H1 (cell line): Measurements from ENCODE around the gene SLX4.

Experiments
- CBX5 ChIP-seq: fragments of 300-800, 300-1000 bp; sonication (generic); IDR thresholded peaks from 2 replicates; pipeline ENCODE4 v1.7.1; 2016; ENCODE audit warnings: antibody characterized with exemption, low read length, low read depth
- CEBPB ChIP-seq: IDR thresholded peaks from 2 replicates; pipeline ENCODE4 v1.6.1; 2012; ENCODE audit warnings: low read depth, low read length
- CHD2 ChIP-seq: IDR thresholded peaks from 2 replicates; pipeline ENCODE4 v1.6.1; 2012; ENCODE audit warnings: low read length, improper control_type of control experiment
- E2F6 ChIP-seq: IDR thresholded peaks from 2 replicates; pipeline ENCODE4 v1.6.1; 2012; ENCODE audit warnings: inconsistent platforms
- EP300 ChIP-seq, 2 experiments: IDR thresholded peaks; 1 replicate in 1 of 2; 2 replicates in 1 of 2; pipeline ENCODE4 v1.6.1; 2011 to 2012; ENCODE audit warnings: low read depth in 2 of 2, low read length in 2 of 2, mild to moderate bottlenecking in 2 of 2, borderline replicate concordance in 1 of 2, inconsistent platforms in 1 of 2, moderate library complexity in 1 of 2
- EZH2 ChIP-seq: fragments of 200-600 bp; sonication (generic); IDR thresholded peaks from 2 replicates; pipeline ENCODE4 v1.7.1; 2012; ENCODE audit warnings: low read depth, mild to moderate bottlenecking, moderate library complexity, low read length, inconsistent platforms; ENCODE audit not compliant: severe bottlenecking
- POLR2A ChIP-seq, 2 experiments: IDR thresholded peaks; 1 replicate in 1 of 2; 2 replicates in 1 of 2; pipeline ENCODE4 v1.6.1; 2011; ENCODE audit warnings: low read depth in 2 of 2, low read length in 2 of 2, mild to moderate bottlenecking in 2 of 2; ENCODE audit errors: control extremely low read depth in 1 of 2
- POLR2AphosphoS5 ChIP-seq: IDR thresholded peaks from 2 replicates; pipeline ENCODE4 v1.6.1; 2011; ENCODE audit warnings: low read depth, low read length
- RXRA ChIP-seq: IDR thresholded peaks from 2 replicates; pipeline ENCODE4 v1.6.1; 2011; ENCODE audit warnings: low read depth, mild to moderate bottlenecking, low read length, moderate library complexity; ENCODE audit not compliant: insufficient read depth
- SUZ12 ChIP-seq: fragments of 200-600 bp; sonication (generic); IDR thresholded peaks from 2 replicates; pipeline ENCODE4 v1.6.1; 2012; ENCODE audit warnings: mild to moderate bottlenecking, inconsistent platforms, low read length, moderate library complexity, mixed read lengths
- TEAD4 ChIP-seq: IDR thresholded peaks from 2 replicates; pipeline ENCODE4 v1.6.1; 2012; ENCODE audit warnings: low read depth, low read length, inconsistent platforms, mixed read lengths
- ZNF274 ChIP-seq: IDR thresholded peaks from 2 replicates; pipeline ENCODE4 v1.7.0; 2012; ENCODE audit warnings: low read length, borderline replicate concordance; ENCODE audit errors: extremely low read depth
- TF ChIP-seq, protein P1 (sequence below), 3 experiments: IDR thresholded peaks; 1 replicate in 2 of 3; 2 replicates in 1 of 3; pipeline versions ENCODE4 v1.5.1 to v1.6.1; 2011; ENCODE audit warnings: low read length in 3 of 3, mild to moderate bottlenecking in 3 of 3, inconsistent platforms in 2 of 3, low read depth in 1 of 3, moderate library complexity in 1 of 3; ENCODE audit not compliant: insufficient read depth in 1 of 3; ENCODE audit errors: control extremely low read depth in 1 of 3
- TF ChIP-seq, protein P2 (sequence below): IDR thresholded peaks from 2 replicates; pipeline ENCODE4 v1.6.1; 2011; ENCODE audit warnings: low read depth, mild to moderate bottlenecking, low read length; ENCODE audit not compliant: insufficient read depth

DNA sequence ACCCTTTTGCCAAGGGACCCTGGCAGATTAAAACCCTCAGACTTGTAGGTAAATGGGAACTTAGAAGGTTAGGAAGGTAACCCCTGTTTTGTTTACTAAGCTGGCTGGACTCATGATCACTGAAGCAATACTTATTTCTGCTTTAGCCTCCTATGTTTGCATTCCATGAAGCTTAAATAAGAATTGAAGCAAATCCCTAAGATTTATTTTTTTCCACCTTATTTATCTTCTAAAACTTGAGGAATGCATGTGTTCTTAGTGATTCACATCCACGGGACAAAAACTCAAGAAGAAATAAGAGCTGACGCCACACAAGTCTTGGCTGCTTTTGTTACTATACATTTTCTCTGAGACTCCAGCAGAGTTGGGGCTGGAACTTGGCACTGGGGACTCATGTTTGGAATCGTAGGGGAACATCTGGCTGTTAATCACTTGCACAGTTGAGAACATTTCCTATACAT is 75.1 kb downstream of the SLX4 start:
- TF ChIP-seq, protein P1, sequence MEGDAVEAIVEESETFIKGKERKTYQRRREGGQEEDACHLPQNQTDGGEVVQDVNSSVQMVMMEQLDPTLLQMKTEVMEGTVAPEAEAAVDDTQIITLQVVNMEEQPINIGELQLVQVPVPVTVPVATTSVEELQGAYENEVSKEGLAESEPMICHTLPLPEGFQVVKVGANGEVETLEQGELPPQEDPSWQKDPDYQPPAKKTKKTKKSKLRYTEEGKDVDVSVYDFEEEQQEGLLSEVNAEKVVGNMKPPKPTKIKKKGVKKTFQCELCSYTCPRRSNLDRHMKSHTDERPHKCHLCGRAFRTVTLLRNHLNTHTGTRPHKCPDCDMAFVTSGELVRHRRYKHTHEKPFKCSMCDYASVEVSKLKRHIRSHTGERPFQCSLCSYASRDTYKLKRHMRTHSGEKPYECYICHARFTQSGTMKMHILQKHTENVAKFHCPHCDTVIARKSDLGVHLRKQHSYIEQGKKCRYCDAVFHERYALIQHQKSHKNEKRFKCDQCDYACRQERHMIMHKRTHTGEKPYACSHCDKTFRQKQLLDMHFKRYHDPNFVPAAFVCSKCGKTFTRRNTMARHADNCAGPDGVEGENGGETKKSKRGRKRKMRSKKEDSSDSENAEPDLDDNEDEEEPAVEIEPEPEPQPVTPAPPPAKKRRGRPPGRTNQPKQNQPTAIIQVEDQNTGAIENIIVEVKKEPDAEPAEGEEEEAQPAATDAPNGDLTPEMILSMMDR (IDR thresholded peaks at IDR 0.05; ENCODE audit: control extremely low read depth in 1 of 3, insufficient read depth in 1 of 3, low read depth in 1 of 3, low read length in 3 of 3), result no peak
- no peak for TF ChIP-seq POLR2A (IDR thresholded peaks at IDR 0.05; ENCODE audit: control extremely low read depth in 1 of 2, low read depth in 2 of 2, low read length in 2 of 2)
- no peak for TF ChIP-seq EP300 (IDR thresholded peaks at IDR 0.05; ENCODE audit: borderline replicate concordance in 1 of 2, low read depth in 2 of 2, low read length in 2 of 2)
- no peak for TF ChIP-seq TEAD4
- TF ChIP-seq RXRA, result no peak
- TF ChIP-seq, protein P2, sequence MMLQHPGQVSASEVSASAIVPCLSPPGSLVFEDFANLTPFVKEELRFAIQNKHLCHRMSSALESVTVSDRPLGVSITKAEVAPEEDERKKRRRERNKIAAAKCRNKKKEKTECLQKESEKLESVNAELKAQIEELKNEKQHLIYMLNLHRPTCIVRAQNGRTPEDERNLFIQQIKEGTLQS, result no peak
- no peak for TF ChIP-seq SUZ12
- no peak for TF ChIP-seq CBX5
- TF ChIP-seq POLR2AphosphoS5, result no peak
- TF ChIP-seq E2F6, result no peak
- no peak for TF ChIP-seq ZNF274
- no peak for TF ChIP-seq CEBPB
- no peak for TF ChIP-seq EZH2
- no peak for TF ChIP-seq CHD2
